HG03066 (cell line): Measurements from ENCODE around the gene PTHLH.

Experiments used
- ATAC-seq: cut with Tn5 transposase; IDR thresholded peaks from one replicate; pipeline ENCODE4 v1.9.1; 2021; ENCODE audit warnings: low read depth; ENCODE audit not compliant: unreplicated experiment

The PTHLH gene

GRCh38 chr12:27940756-27941402, 31.7 kb downstream of the PTHLH start:
- peak; percentile 97 for ATAC-seq

GRCh38 chr12:27940245-27940644, 32.3 kb downstream of the PTHLH start:
- no peak for ATAC-seq

GRCh38 chr12:27937768-27938167, 34.8 kb downstream of the PTHLH start:
- no peak for ATAC-seq

GRCh38 chr12:27936196-27936595, 36.3 kb downstream of the PTHLH start:
- ATAC-seq = no peak

- no peak for ATAC-seq
These were observed 38.3 kb downstream of the PTHLH start for GRCh38 chr12:27934276-27934675.

GRCh38 chr12:27931390-27931789, 41.1 kb downstream of the PTHLH start:
- ATAC-seq = no peak

- no peak for ATAC-seq
These were observed 45.2 kb downstream of the PTHLH start for GRCh38 chr12:27927347-27927746.

GRCh38 chr12:27924350-27925135, 48.0 kb downstream of the PTHLH start:
- no peak for ATAC-seq

- no peak for ATAC-seq
These were observed 49.9 kb downstream of the PTHLH start for GRCh38 chr12:27922531-27923139.

GRCh38 chr12:27919671-27920235, 52.8 kb downstream of the PTHLH start:
- no peak for ATAC-seq

GRCh38 chr12:27915536-27915935, 57.0 kb downstream of the PTHLH start:
- no peak for ATAC-seq

- no peak for ATAC-seq
These were observed 57.5 kb downstream of the PTHLH start for GRCh38 chr12:27915021-27915420.

- ATAC-seq = no peak
These were observed 58.4 kb downstream of the PTHLH start for GRCh38 chr12:27913999-27914614.

- ATAC-seq = no peak
These were observed 61.1 kb downstream of the PTHLH start for GRCh38 chr12:27911397-27911796.
